ENCODE results near the gene FARP1. TPM values are rescaled to one million over a fixed set of nuclear protein-coding genes. Genes with fewer than 3 reads are reported as not detected.

Gene FARP1
- total and polyA plus RNA-seq, 2 of the 13 experiments (the other 11 are each of a cell fraction or from before 2014, with no cell fraction given): 70.6 to 126 TPM

DNA sequence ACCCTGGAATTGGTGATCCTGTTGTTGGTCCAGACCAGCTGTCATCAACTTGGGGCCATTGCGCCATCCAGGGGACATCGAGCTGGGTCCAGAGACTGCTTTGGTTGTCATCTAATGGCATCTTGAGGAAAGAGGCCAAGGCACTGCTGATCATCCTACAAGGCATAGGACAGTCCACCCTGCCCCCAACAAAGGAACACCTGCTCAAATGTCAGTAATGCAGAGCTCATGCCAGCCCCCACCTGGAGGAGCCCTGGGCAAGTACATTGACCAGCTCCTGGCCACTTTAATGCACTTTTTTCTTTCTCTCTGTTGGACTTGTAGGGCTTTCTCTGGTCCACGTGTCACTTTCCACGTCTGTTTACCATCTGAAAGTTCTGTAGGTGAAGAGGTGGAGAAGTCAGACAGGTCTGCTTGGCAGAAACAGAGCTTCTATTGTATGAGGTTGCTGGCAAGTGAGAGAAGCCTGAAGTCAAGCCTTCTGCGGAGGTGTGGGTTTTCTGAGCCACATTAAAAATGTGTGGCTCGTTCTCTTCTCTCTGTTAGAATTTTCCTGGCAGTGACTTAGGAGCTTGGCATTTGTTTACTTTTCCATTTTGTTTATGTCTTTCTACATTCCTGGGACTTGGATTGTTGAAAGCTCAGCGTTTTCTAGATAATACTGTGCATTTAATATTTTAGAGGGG lies 158.2 kb downstream of the FARP1 start (continued):
- TF ChIP-seq ZNF446 (CRISPR knock-in tag; IDR thresholded peaks at IDR 0.05): no peak
- no peak for TF ChIP-seq SALL2 (CRISPR knock-in tag; IDR thresholded peaks at IDR 0.05)
- TF ChIP-seq, protein P1, sequence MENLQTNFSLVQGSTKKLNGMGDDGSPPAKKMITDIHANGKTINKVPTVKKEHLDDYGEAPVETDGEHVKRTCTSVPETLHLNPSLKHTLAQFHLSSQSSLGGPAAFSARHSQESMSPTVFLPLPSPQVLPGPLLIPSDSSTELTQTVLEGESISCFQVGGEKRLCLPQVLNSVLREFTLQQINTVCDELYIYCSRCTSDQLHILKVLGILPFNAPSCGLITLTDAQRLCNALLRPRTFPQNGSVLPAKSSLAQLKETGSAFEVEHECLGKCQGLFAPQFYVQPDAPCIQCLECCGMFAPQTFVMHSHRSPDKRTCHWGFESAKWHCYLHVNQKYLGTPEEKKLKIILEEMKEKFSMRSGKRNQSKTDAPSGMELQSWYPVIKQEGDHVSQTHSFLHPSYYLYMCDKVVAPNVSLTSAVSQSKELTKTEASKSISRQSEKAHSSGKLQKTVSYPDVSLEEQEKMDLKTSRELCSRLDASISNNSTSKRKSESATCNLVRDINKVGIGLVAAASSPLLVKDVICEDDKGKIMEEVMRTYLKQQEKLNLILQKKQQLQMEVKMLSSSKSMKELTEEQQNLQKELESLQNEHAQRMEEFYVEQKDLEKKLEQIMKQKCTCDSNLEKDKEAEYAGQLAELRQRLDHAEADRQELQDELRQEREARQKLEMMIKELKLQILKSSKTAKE (CRISPR knock-in tag; IDR thresholded peaks at IDR 0.05; ENCODE audit: borderline replicate concordance): no peak; the same call in 1 of the 2 replicates
- no peak for TF ChIP-seq HNRNPLL (IDR thresholded peaks at IDR 0.05; ENCODE audit: low read depth, low read length, poor library complexity, severe bottlenecking)
- TF ChIP-seq, protein P2, sequence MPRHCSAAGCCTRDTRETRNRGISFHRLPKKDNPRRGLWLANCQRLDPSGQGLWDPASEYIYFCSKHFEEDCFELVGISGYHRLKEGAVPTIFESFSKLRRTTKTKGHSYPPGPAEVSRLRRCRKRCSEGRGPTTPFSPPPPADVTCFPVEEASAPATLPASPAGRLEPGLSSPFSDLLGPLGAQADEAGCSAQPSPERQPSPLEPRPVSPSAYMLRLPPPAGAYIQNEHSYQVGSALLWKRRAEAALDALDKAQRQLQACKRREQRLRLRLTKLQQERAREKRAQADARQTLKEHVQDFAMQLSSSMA (CRISPR knock-in tag; IDR thresholded peaks at IDR 0.05): no peak
- no peak for TF ChIP-seq PCBP2 (optimal IDR thresholded peaks at IDR 0.05; ENCODE audit: low read depth, low read length, poor library complexity, severe bottlenecking)
- TF ChIP-seq MIXL1 (CRISPR knock-in tag; IDR thresholded peaks at IDR 0.05): peak; percentile 26; the same call in 1 of the 2 replicates
- no peak for TF ChIP-seq NR2F1 (CRISPR knock-in tag; IDR thresholded peaks at IDR 0.05)
- no peak for TF ChIP-seq MEF2D (CRISPR knock-in tag; IDR thresholded peaks at IDR 0.05)
- peak; percentile 12; the same call in 1 of the 2 replicates for TF ChIP-seq HDAC1 (CRISPR knock-in tag; IDR thresholded peaks at IDR 0.05)
- no peak for TF ChIP-seq ZNF383 (CRISPR knock-in tag; IDR thresholded peaks at IDR 0.05; ENCODE audit: borderline replicate concordance)
- TF ChIP-seq ZNF777 (CRISPR knock-in tag; IDR thresholded peaks at IDR 0.05): no peak
- no peak for TF ChIP-seq PHF5A (CRISPR knock-in tag; IDR thresholded peaks at IDR 0.05; ENCODE audit: low read depth, unreplicated experiment)
- TF ChIP-seq ETV5 (CRISPR knock-in tag; IDR thresholded peaks at IDR 0.05; ENCODE audit: borderline replicate concordance): peak; percentile 28; the same call in 1 of the 2 replicates
- TF ChIP-seq, protein P3, sequence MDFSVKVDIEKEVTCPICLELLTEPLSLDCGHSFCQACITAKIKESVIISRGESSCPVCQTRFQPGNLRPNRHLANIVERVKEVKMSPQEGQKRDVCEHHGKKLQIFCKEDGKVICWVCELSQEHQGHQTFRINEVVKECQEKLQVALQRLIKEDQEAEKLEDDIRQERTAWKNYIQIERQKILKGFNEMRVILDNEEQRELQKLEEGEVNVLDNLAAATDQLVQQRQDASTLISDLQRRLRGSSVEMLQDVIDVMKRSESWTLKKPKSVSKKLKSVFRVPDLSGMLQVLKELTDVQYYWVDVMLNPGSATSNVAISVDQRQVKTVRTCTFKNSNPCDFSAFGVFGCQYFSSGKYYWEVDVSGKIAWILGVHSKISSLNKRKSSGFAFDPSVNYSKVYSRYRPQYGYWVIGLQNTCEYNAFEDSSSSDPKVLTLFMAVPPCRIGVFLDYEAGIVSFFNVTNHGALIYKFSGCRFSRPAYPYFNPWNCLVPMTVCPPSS (IDR thresholded peaks at IDR 0.05): no peak
- 0 out of 2 replicates have a peak, but pooled peaks have one; percentile 42 for TF ChIP-seq ATF1 (CRISPR knock-in tag; IDR thresholded peaks at IDR 0.05)
- no peak for TF ChIP-seq JUND (CRISPR knock-in tag; IDR thresholded peaks at IDR 0.05)
- TF ChIP-seq KDM1A (CRISPR knock-in tag; IDR thresholded peaks at IDR 0.05): no peak
- peak; percentile 60; the same call in 1 of the 2 replicates for TF ChIP-seq NCOR1 (IDR thresholded peaks at IDR 0.05; ENCODE audit: borderline replicate concordance, low read length)
- TF ChIP-seq ZNF749 (CRISPR knock-in tag; IDR thresholded peaks at IDR 0.05; ENCODE audit: borderline replicate concordance): no peak
- TF ChIP-seq, protein P4, sequence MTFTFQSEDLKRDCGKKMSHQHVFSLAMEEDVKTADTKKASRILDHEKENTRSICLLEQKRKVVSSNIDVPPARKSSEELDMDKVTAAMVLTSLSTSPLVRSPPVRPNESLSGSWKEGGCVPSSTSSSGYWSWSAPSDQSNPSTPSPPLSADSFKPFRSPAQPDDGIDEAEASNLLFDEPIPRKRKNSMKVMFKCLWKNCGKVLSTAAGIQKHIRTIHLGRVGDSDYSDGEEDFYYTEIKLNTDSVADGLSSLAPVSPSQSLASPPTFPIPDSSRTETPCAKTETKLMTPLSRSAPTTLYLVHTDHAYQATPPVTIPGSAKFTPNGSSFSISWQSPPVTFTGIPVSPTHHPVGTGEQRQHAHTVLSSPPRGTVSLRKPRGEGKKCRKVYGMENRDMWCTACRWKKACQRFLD (CRISPR knock-in tag; IDR thresholded peaks at IDR 0.05; ENCODE audit: borderline replicate concordance): no peak
- TF ChIP-seq, protein P5, sequence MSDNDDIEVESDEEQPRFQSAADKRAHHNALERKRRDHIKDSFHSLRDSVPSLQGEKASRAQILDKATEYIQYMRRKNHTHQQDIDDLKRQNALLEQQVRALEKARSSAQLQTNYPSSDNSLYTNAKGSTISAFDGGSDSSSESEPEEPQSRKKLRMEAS (IDR thresholded peaks at IDR 0.05): peak; percentile 82
- no peak for TF ChIP-seq ZNF569 (CRISPR knock-in tag; IDR thresholded peaks at IDR 0.05; ENCODE audit: borderline replicate concordance)
- TF ChIP-seq ZBTB38 (CRISPR knock-in tag; IDR thresholded peaks at IDR 0.05): peak; percentile 69; the same call in 1 of the 2 replicates
- TF ChIP-seq REPIN1 (CRISPR knock-in tag; IDR thresholded peaks at IDR 0.05; ENCODE audit: borderline replicate concordance, low read depth): 0 out of 2 replicates have a peak, but pooled peaks have one; percentile 37

Measured in HepG2 (cell line).